HG02759 (cell line): ENCODE data around the gene KIF14.
"Not testable (repeated sequence)": the region's sequence is repeated elsewhere in the genome, so short reads cannot be mapped to it uniquely, and the experiment has no call there.

ENCODE experiments used
- ATAC-seq: cut with Tn5 transposase; IDR thresholded peaks from one replicate; pipeline ENCODE4 v1.9.1; 2021; ENCODE audit warnings: mild to moderate bottlenecking, moderate library complexity; ENCODE audit not compliant: unreplicated experiment

The KIF14 gene

GRCh38 chr1:200547386-200547785 is 73.2 kb downstream of the KIF14 start:
- ATAC-seq, result no peak

DNA sequence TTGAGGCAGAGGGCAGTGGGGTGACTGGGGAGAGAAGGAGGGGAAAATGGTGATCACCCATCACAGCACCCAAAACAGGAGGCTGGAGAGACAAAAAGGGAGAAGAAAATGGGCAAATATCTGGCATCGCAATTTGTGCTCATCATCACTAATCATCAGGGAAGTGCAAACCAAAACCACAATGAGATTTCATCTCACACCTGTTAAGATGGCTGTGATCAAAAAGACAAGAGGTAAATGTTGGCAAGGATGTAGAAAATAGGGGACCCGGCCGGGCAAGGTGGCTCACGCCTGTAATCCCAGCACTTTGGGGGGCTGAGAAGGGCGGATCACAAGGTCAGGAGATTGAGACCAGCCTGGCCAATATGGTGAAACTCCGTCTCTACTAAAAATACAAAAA is 74.0 kb downstream of the KIF14 start:
- ATAC-seq, result no peak

DNA sequence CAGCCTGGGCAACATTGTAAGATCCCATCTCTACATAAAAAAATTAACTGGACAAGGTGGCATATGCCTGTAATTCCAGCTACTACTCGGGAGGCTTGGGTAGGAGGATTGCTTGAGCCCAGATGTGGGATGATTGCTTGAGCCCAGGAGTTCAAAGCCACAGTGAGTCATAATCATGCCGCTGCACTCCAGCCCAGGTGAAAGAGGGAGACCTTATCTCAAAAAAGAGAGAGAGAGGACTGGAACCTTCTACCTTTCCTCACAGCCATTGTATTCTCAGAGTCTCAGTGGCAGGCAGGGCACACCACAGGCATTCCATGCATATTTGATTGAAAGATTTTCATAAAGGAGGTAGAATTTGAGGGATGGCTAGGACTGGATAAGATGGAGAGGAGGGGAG is 78.4 kb downstream of the KIF14 start:
- ATAC-seq, result no peak

DNA sequence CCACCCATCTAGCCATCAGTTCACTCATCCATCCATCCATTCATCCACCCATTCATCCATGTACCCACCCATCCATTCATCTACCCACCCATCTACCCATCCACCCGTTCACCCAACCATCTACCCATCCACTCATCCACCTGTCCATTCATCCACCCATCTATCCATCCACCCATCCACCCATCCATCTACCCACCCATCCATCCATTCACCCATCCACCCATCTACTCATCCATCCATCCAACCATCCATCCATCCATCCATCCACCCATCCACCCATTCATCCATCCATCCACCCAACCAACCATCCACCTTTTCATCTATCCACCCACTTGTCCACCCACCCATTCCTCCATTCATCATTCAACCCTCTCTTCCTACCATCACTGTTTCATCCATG is 80.3 kb downstream of the KIF14 start:
- ATAC-seq, result no peak

DNA sequence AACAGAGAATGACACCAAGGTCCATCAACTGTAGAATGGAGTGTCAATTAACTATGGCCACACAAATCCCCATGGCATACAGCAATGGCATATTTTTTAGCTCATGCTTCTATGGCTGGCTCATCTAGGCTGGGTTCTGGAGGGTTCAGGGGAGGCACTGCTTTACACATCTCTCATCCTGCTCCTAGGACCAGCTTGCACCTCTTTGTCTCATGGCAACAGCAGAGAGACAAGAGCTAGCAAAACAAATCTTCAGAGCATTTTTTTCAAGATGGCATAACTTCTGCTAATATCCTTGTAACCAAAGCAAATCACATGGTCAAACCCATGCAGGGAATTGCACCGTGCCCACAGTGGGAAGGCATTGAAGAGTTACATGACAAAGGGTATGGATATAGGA is 82.4 kb downstream of the KIF14 start:
- ATAC-seq, result no peak

DNA sequence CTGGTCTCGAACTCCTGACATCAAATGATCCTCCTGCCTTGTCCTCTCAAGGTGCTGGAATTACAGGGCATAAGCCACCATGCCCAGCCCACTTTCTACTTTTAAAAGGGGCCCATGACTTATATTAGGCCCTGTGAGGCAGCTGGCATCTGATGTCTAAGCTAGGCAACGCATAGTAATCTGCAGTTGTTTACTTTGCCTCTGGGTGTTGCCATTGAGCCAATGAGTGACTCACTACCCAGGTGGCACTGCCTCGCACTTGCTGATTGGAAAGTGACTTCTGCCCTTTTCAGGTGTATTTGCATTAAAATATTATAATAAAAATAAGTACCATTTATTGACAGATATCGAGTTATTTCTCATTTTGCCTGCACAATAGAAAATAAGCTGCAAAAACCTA is 84.9 kb downstream of the KIF14 start:
- no peak for ATAC-seq

DNA sequence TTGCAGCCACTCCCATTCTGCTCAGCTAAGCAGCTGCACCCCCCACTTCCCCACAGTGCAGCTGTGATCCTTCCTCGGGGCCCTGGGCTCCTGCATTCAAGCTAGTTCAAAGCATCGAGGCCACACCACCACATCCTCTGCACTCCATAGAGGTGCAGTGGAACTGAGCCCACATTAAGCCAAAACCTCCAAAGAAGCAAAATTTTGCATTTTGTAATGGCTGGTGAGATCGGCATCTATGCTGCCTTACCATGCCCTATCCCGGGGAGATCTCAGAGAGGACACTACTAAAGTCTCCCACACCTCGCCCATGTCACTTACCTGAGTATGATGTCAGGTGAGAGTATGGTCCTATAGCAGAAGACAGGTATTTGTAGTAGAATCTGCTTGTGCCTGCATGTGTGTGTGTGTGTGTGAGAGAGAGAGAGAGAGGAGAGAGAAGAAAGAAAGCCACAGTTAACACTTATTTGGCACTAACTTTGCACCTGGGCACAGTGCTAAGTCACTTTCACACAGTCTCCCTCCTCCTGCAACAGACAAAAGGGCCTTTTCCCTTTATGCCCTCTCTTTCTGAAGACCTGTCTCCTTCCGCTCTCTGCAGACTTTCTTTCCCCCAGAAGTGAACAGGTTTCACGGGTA is 89.8 kb downstream of the KIF14 start:
- ATAC-seq, result no peak

DNA sequence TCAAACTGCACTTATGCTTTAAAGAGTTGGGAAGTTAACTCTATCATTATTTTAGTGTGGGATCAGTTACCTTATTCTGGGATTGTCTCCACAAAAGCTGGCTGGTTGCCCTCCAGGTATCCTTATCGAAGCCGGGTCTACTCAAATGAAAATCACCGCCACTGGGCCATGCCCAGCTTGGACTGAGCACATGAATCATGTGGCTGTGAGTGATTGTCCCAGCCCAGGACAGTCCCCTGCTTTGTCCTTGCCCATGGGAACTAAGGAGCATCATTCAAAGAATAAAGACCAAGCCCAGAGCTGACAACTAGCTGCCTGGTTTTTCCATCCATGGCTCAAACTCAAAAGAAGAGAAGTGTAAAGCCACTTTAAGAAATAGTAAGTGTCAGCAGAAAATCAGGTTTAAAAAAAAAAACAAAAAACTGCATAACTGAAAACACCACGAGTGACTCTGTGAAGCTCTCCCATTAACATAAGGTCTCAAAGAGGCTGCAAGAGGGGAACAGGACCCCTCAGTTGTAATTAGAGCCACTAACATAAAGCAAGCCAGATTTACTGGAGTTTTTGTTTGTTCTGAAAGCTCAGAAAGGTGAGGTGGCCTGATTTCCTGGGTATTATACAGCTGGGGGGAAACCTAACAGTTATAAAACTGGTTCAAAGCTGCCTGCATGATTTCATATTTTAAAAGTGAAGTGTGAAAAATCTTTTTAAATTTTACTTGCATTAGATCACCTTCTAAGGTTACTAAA is 91.5 kb downstream of the KIF14 start:
- ATAC-seq, result no peak

- ATAC-seq, result no peak
Measured at GRCh38 chr1:200527670-200528069, 92.9 kb downstream of the KIF14 start.

DNA sequence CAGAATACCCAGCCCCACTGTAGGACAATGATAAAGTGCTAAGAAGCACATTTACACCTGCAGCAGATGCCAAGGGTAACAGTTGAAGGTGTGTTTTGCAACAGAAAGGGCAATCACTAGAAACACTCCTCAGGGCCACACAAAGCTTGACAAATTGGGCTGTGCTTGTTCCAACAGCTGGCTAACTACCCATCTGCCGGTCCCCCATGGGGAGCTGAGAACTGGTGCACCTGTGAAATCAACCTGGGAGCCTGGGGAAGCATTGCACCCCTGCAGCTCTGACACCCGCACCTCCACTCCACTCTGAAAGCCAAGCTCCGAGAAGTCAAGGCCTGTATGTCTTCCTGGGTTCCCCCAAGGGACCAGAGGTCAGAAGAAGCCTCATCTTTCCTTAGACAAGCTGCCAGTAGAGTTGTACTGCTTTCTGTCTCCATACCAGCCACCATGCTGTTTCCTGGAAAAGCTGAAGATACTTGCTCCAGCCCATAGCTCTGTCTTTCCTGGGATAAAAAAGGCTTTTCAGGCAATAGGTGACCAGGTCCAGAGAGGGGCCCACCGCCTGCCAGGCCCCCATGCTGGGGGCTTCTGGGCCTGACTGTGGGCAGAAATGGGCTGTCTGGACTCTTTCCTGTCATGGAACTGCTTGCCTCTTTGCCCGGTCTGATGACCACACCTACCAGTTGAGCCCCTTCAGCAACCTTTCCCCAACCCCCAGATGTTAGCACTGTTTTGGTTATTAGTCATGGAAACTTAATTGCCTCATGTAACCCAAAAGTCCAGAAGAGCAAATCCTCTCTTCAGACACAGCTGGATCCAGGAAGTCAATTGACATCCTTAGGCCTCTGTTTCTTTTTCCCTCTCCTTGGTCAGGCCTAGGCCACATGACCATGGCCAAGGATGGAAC is 93.6 kb downstream of the KIF14 start:
- ATAC-seq, result peak; percentile 54

DNA sequence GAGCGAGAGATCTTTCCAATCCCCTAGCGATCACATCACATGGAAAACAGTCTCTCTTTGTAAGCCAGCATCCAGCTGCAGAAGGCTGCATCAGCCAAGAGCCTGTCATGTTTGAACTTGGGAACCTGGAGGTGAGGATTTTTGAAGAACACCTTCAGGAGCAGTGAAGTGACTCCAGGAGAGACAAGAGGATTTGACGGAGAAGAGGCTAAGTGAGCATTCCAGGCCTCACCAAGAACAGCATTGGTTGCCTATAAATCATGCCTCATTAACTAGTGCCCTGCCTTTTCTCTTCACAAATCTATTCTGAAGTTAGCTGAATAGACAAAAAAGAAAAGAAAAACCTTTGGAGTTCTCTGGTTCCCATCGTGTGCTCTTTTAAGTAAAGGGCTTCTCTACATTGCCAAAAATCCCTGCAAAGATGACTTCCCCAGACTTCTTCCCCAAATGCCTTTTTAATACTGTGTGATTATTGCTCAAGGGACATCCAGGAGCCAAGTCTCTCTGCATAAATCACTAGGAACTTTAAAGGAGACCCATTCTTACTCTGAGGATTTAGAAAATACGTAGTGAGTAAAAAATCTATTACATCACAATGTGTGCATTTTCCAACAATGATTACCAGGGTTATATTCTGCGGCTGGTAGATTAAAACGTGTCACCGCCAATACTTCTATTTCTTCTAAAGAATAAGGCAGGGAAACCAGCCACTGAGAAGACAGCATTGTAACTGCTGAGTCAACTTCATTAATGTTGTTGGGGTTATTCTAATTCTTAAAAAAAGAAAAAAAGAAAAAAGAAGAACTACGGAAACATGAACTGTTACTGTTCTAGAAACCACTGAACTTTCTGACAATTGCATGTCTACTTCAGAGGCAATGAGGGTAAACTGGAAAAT is 95.2 kb downstream of the KIF14 start:
- no peak for ATAC-seq

- not testable (repeated sequence) for ATAC-seq
Measured at GRCh38 chr1:200524551-200524950, 96.0 kb downstream of the KIF14 start.

- ATAC-seq, result no peak
Measured at GRCh38 chr1:200524092-200524491, 96.5 kb downstream of the KIF14 start.

DNA sequence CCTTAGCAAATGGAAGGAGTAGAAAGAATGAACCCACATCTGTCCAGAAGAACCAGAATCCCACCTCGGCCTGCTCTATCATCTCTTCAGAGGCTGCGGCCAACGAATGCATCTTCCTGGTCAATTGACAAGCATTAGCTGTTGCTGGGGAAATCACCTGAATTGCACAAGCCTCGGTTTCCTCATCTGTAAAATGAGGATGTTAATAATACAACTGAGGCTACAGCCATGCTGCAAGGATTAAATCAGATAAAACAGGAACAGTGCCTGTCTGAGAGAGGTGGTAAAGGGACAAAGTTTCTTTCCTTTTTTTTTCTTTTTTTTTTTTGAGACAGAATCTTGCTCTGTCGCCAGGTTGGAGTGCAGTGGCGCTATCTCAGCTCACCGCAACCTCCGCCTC is 99.8 kb downstream of the KIF14 start:
- no peak for ATAC-seq

GRCh38 chr1:200518524-200518923 is 102.0 kb downstream of the KIF14 start:
- ATAC-seq, result no peak

DNA sequence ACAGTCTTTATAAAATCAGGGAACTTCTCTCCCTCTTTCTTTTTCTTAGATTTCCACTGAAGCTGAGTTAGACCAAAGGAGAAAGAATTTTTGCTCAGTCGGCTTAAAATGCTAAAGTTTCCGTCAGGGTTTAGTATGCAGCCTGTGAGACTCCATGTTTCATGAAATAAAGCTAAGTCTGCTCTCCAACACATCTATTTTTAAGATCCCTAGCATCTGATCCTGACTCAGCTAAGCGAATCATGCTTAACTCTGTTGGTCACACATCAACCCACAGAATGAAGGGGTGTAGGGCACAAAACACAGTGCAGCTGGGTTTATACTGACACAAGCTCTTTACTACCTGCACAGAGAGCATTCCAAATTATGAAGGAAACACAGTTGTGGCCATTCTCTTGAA is 108.4 kb downstream of the KIF14 start:
- no peak for ATAC-seq

DNA sequence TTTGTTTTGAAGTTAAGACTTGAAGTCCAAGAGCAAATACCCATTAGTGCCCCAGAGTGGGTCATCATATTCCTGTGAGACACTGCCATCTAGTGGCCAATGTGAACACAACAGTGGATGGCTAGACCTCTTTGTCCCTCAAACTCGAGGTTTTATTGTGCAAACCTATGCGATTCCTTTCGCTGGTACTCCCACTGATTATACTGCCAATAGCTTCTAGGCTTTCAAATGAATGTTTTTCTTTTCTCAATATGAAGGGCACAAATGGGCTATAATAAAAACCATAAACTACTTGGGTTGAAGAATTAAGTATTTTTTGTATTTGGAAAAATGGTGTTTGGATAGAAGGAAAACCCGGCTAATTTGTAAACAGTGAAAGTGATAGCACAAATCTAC is 110.3 kb downstream of the KIF14 start:
- peak; percentile 87 for ATAC-seq

DNA sequence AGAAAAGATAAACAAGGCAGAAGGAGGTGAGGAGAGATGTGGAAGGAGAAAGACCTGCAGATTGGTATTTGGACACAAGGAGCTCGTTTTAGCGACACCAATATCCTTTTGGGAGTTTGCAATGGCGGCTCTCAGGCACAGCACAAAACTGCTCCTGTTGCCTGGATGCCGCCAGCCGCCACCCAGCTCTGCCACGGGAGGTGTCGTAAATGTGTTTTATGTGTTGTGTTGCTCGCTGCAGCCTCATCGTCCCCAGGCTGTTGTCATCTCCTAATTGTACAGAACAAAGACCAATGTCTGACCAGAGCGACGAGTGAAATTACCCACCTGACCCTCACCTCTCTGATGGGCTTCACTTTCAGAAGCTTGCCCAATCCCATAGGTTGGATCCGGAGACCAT is 114.1 kb downstream of the KIF14 start:
- ATAC-seq, result no peak

DNA sequence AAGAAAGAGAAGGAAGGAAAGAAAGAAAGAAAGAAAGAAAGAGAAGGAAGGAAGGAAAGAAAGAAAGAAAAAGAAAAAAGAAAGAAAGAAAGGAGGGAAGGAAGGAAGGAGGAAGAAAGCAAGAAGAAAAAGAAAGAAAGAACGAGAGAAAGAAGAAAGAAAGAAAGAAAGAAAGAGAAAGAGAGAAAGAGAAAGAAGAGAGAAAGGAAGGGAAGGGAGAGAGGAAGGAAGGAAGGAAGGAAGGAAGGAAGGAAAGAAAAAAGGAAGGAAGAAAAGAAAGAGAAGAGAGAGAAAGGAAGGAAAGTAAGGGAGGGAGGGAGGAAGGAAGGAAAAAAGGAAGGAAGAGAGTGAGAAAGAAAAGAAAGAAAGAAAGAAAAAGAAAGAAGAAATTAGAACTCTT is 115.3 kb downstream of the KIF14 start:
- ATAC-seq, result no peak
